HG03558 (cell line): ENCODE data around the gene ZGPAT.

Experiments
- ATAC-seq: cut with Tn5 transposase; IDR thresholded peaks from one replicate; pipeline ENCODE4 v1.9.1; 2021; ENCODE audit warnings: moderate number of reproducible peaks; ENCODE audit not compliant: unreplicated experiment; ENCODE audit errors: extremely low read depth

ZGPAT gene

GRCh38 chr20:63732118-63733095 is 24.6 kb downstream of the ZGPAT start:
- ATAC-seq: no peak

DNA sequence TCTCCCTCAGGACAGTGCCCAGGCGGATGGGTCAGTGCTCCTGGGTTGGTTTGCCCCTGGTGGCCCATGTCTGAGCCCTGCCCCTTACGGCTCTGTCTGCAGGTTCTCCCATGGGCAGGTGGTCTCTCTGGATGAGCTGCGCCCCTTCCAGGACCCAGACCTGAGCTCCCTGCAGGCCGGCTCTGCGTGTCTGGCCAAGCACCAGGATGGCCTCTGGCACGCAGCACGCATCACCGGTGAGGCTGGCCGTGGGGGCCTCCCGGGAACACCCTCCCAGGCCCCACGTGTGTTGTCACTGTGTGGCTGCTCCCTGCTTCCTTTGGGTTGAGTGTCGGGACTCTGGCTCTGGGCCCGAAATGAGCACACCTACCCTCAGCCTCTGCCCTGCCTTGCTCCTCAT is 25.3 kb downstream of the ZGPAT start:
- no peak for ATAC-seq

DNA sequence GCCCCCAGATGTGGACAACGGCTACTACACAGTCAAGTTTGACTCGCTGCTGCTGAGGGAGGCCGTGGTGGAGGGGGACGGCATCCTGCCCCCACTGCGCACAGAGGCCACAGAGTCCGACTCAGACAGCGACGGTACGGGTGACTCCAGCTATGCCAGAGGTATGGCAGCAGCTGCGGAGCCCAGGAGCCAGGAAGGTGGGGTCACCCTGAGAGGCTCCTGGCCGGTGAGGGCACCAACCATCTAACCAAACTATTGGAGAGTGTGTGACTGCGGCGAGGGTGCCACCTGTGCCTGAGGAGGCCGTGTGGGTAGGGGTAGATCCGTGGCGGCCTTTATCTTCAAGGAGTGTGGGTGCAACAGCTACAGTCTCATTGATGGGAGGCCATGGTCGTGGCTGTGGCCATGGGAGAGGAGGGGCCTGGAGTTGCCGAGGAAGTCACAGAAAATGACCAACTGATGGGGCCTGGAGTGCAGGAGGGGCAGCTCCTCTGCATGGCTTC is 25.8 kb downstream of the ZGPAT start:
- no peak for ATAC-seq

- ATAC-seq: no peak
These were observed 26.5 kb downstream of the ZGPAT start for GRCh38 chr20:63734111-63734945.

GRCh38 chr20:63734946-63735858 is 27.4 kb downstream of the ZGPAT start:
- no peak for ATAC-seq

GRCh38 chr20:63735859-63736718 is 28.2 kb downstream of the ZGPAT start, which contains the start of gene LIME1:
Gene LIME1 (plus strand): TSS chr20:63736664. CDS start chr20:63737550, 886 bp downstream.
- no peak for ATAC-seq

DNA sequence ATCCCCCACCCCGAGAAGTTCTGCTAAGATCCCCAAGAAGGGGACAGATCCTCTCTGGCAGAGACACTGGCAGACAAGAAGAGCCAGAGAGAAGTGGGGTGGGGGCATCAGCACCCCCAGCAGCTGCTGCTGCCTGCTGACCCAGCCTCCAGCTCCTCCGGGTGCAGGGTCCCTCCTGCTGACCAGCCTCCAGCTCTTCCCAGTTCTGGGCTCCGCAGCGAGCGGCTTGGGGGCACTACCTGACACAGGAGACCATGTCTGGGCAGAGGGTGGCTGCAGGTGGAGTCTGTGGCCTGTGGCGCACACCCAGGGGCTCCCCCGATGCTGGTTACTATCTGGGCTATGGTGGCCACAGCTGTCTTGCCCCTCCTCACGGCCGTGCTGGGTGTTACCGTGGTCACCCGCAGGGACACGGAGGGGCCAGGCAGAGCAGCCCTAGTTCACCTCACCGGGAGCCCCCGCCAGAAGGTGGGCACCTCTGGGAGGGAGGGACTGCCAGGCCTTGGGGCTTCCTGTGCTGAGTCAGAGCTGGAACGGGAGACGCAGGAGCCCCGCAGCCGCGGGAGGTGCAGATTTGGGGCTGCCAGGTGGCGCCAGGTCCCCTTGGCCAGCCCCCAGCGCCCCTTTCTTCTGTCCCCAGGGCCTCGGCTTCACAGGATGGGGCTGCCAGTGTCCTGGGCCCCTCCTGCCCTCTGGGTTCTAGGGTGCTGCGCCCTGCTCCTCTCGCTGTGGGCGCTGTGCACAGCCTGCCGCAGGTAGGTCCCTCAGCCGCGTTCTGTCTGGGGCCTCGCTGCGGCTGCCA is 29.3 kb downstream of the ZGPAT start:
- no peak for ATAC-seq

GRCh38 chr20:63737695-63737944 is 29.8 kb downstream of the ZGPAT start:
- no peak for ATAC-seq

DNA sequence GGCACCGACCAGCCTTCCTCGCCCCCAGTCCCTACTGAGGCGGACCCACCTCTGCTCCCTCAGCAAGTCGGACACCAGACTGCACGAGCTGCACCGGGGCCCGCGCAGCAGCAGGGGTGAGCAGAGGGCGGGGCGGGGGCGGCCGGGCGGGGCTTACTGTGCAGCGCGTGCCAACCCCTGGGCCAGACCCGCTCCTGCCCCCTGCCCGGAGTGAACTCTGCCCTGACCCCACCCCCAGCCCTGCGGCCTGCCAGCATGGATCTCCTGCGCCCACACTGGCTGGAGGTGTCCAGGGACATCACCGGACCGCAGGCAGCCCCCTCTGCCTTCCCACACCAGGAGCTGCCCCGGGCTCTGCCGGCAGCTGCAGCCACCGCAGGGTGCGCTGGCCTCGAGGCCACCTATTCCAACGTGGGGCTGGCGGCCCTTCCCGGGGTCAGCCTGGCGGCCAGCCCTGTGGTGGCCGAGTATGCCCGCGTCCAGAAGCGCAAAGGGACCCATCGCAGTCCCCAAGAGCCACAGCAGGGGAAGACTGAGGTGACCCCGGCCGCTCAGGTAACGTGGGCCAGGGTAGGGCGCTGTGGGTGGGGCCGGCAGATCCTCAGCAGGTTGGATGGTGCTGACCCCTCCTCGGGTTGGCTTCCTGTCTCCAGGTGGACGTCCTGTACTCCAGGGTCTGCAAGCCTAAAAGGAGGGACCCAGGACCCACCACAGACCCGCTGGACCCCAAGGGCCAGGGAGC is 30.3 kb downstream of the ZGPAT start:
- no peak for ATAC-seq

DNA sequence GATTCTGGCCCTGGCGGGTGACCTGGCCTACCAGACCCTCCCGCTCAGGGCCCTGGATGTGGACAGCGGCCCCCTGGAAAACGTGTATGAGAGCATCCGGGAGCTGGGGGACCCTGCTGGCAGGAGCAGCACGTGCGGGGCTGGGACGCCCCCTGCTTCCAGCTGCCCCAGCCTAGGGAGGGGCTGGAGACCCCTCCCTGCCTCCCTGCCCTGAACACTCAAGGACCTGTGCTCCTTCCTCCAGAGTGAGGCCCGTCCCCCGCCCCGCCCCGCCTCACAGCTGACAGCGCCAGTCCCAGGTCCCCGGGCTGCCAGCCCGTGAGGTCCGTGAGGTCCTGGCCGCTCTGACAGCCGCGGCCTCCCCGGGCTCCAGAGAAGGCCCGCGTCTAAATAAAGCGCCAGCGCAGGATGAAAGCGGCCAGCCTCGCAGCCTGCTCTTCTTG is 30.9 kb downstream of the ZGPAT start:
- no peak for ATAC-seq

- no peak for ATAC-seq
These were observed 31.6 kb downstream of the ZGPAT start, which contains the start of gene SLC2A4RG for GRCh38 chr20:63739130-63740069. Gene SLC2A4RG (plus strand): TSS chr20:63739776. CDS start chr20:63739913, 137 bp downstream.

DNA sequence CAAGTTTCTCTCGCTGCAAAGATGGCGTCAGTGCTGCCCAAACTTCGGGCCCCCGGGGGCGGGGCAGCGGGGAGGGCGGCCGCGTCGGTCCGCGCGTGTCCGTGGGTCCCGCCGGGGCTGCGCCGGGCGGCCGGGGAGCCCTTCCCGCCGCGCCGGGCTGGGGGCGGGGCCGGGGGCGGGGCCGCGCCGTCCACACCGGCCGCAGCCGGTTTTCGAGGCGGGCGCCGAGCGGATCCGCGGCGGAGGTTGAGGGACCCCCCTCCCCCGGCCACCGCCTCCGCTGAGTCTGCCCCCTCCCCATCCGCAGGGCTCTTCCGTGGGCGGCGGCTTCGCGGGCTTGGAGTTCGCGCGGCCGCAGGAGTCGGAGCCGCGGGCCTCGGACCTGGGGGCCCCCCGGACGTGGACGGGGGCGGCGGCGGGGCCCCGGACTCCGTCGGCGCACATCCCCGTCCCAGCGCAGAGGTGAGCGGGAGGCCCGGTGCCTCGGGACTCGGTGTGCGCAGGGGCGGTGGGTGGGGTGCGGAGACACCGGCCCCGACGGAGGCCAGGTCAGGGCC is 32.3 kb downstream of the ZGPAT start:
- no peak for ATAC-seq

GRCh38 chr20:63740627-63741353 is 33.0 kb downstream of the ZGPAT start:
- no peak for ATAC-seq

- no peak for ATAC-seq
These were observed 33.5 kb downstream of the ZGPAT start for GRCh38 chr20:63741354-63741675.

DNA sequence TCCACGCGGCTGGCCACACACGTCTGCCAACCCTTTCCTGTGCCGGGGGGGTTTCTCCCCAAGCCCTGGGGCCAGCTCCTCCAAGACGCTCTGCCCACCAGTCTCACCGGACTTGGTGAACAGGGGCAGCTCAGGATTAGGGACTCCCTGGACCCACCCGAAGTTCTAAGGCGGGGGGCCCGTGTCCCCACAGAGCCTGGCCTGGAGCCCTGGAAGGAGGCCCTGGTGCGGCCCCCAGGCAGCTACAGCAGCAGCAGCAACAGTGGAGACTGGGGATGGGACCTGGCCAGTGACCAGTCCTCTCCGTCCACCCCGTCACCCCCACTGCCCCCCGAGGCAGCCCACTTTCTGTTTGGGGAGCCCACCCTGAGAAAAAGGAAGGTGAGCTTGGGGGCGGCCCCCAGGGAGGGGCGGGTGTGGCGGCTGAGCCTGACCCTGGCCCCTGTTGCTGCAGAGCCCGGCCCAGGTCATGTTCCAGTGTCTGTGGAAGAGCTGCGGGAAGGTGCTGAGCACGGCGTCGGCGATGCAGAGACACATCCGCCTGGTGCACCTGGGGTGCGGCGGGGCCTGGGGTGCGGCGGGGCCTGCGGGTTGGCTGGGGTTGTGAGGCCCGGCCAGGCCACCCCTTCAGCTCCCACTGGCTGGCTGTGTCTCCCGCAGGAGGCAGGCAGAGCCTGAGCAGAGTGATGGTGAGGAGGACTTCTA is 34.0 kb downstream of the ZGPAT start:
- no peak for ATAC-seq
